H4 (cell line): ENCODE results near the gene PRKAR1B. TPM values are rescaled to one million over a fixed set of nuclear protein-coding genes. Genes with fewer than 3 reads are reported as not detected.

Experiments used
- DNase-seq: peaks from one replicate; pipeline ENCODE4 v3.0.0-alpha.2; 2015; ENCODE audit warnings: low spot score
- total RNA-seq: library from RNA; depleted of rRNA; stranded (reverse); fragments of >200 nt; shearing (Covaris generic); gene quantifications from 2 replicates; pipeline ENCODE4 v1.2.3, GENCODE V29; 2014

The PRKAR1B gene
- total RNA-seq, 1 experiment from 2014 or later: 40.5 TPM

DNA sequence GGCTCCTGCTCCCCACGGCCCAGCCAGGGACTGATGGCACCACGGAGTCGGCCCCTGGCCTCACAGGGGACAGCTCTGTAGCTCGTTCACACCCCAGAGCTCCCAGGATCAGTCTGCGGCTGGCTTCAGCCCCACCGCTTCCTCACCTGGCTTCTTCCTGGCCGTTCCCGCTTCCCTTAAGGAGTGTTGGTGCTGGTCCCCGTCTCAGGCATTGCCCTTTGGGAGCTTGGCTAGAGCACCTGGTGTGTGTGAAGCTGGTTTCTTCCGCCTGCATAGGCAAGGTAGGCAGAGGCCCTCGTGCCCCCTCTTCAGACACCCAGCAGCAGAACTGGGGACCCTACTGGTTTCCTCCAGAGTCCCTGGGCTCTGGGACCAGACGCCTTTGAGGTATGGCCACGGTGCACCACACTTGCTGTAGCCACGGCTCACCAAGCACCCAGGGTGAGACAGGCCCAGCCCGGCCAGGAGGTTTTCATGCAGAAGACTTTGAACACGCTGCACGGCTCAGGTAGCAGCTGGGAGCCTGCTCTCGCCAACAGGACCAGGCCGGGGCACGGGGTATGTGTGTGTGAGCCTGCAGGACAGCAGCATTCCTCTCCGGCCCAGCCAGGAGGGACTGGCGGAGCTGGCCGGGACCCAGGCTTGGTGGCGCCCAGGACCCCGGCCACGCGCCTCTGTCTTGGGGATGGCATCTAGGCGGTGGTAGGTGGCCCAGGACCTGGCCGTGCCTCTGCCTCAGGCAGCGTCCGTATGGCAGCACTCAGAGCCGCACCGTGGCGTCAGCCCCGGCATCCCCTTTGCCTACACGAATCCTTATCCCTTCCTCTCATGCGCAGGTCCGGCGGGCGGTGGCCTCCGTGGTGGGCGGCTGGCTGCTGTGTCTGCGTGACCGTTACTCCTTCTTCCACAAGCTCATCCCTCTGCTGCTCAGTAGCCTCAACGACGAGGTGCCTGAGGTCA is 13.2 kb upstream of the PRKAR1B start:
- DNase-seq: no peak

DNA sequence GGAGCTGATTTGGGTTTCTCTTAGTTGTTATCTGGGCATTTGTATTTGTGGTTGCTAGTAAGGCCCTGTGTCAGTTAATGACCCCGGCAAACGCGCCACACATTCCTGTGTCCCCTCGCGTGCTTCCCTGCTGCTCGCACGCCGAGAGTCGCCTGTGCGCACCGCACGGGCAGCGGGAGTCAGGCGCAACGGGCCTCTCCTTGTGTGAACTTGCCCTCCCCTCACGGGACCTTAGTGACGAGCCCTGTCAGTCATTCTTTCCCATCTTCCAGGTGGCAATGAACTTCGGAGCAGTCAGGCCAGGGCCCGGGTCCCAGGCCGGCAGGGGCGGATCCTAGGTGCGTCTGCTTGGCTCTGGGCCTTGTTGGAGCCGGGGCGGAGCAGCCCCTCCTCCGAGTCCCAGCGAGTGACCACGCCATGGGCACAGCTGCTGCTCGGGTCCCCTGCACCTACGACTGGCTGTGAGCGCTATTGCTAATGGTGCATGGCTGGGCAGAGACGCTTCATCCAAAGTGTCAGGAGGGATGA is 12.4 kb upstream of the PRKAR1B start:
- no peak for DNase-seq

DNA sequence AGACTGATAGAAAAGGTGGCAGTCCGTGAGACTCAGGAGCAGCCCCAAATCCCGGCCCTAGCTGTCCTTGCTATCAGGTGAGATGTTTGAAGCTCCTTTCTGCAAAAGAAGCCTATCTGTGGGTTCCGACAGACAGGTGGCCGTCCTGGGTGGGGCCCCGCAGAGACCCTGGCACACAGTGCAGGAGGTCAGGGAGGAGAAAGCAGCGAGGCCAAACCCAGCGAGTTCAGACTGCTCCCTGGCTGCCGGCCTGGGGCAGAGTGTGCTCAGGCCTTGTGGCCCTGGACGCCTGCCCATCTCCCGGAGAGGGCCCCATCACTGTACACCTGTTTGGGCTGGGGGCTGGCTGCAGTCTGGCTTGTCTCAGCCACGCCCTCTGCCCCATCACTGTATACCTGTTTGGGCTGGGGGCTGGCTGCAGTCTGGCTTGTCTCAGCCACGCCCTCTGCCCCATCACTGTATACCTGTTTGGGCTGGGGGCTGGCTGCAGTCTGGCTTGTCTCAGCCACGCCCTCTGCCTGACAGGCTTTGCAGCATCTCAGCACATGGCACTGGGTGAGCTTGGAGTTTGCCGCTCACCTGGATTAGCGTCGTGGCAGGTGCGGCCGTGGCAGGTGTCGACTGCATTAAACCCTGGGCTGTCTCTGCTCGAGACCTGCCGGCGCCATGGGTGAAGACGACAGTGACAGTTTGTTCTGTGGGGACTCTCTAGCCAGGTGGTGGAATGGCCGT is 11.8 kb upstream of the PRKAR1B start:
- DNase-seq: no peak

DNA sequence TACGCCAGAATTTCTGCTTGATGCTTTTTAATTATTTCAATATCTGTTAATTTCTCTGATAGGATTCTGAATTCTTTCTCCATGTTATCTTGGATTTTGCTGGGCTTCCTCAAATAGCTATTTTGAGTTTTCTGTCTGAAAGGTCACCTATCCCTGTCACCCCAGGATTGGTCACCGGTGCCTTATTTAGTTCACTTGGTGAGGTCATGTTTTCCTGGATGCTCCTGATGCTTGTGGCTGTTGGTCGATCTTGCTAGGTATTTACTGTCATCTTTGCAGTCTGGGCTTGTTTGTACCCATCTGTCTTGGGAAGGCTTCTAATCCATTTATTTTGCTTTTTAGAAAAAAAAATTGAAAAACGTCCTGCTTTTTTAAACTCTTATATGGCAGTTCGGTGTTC is 11.2 kb upstream of the PRKAR1B start:
- no peak for DNase-seq

DNA sequence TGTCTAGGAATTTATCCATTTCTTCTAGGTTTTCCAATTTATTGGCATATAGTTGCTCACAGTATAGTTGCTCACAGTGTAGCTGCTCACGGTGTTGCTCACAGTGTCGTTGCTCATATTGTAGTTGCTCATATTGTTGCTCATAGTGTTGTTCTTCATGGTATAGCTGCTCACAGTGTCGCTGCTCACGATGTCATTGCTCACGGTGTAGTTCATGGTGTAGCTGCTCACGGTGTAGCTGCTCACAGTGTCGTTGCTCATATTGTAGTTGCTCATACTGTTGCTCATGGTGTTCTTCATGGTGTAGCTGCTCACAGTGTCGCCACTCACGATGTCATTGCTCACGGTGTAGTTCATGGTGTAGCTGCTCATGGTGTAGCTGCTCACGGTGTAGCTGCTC is 7.7 kb upstream of the PRKAR1B start:
- DNase-seq: no peak

DNA sequence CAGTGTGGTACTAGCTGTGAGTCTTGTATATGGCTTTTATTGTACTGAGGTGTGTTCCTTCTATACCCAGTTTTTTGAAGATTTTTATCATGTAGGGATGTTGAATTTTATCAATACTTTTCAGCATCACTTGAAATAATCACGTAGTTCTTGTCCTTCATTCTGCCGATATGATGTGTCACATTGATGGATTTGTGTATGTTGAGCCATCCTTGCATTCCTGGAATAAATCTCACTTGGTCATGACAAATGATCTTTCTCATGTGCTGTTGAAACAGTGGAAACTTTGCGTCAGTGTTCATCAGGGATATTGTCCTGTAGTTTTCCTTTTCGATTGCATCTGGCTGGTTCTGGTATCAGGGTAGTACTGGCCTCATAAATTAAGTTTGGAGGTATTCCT is 7.1 kb upstream of the PRKAR1B start:
- DNase-seq: no peak

DNA sequence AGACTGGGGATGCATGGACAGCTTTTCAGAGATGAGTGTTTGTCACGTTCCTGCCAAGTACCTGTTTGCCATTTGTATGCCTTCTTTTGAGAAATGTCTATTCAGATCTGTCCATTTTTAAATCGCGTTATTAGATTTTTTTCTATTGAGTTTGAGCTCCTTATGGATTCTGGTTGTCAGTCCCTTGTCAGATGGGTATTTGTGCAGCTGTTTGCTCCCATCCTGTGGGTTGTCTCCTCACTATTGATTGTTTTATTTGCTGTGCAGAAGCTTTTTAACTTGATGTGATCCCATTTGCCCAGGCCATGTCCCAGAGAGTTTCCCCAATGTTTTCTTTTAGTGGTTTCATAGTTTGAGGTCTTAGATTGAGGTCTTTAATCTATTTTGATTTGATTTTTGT is 5.5 kb upstream of the PRKAR1B start:
- no peak for DNase-seq

DNA sequence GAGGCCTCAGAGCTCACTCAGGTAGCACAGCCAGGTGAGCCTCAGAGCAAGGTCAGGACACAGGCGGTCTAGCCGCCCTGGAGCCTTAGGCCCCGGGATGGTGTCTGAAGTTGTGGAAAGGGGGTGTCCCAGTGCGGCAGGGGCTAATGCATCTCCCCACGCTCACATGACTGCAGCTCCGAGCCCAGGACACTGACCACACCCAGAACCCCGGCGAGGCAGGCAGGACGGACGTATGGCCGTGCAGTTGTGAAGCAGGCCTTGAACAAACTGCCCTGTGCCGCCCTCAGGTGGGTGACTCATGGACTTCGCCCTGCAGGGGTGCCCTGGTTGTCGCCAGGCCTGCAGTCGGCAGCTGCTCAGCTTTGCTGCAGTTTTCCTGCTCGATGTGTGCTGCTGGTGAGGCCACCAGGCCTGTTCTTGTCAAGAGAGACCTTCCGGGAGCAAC is 5.0 kb upstream of the PRKAR1B start:
- DNase-seq: peak; percentile 66

DNA sequence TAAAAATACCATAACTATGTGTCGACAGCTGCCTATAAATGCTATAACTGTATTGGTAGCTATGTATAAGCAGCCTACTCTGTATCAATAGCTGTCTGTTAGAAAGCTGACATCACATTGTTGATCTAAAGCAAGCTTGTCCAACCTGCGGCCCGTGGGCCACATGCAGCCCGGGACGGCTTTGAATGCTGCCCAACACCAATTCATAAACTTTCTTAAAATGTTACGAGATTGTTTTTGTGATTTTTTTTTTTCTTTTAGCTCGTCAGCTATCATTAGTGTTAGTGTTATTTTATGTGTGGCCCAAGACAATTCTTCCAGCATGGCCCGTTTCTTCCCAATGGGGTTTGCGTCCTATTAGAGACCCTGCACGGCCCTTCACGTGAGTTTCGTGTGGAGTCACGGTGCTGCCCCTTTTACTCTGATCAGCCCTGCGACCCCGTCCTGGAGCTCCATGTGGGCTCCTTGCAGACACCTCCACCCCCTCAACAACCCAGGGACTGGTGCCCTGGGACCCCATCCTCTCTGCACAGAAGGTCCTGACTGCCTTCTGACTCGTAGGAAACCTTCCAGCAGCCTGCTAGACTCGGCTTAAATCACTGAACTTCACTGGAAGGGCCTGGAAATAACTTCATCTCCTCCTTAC is 4.5 kb upstream of the PRKAR1B start:
- no peak for DNase-seq

DNA sequence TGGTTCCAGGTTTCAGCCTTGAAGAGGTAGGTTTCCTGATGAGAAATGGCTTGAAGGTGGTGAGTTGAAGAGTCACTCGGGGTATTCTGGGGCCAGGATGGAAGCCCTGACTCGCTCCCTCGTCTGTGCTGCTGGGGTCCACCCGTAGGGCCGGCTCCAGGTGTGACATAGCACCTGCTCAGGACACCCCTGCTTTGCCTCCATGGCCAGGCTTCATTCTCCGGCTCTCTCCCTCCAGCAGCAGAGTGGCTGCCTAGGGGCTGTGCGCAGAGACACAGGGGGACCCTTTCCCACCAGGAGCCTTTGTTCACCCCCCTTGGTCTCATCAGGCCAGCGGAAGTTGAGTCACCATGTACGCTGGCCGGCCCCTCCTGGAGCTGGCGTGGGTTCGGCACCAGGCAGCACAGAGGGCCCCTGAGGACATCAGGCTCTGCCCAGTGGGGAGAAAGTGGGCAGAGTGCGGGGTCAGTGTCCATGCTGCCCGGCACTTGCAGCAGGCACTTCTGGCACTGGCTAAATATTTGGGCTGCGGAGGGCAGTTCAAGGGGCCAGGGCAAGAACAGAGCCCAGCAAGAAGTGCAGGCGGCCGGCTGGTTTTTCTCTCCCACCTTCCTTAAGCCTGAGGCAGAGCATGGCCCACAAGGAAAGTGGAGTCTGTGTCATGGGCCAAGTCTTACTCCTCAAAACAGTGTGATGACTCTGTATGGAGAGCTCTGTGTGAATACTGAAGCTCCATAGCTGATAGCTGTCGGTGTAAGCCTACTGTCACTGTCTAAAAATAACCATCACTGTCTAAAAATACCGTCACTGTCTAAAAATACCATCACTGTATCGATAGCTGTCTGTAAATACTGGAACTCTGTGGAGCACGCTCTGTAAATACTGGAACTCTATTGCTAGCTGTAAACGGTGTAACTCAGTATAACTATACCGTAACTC is 3.7 kb upstream of the PRKAR1B start:
- DNase-seq: no peak

DNA sequence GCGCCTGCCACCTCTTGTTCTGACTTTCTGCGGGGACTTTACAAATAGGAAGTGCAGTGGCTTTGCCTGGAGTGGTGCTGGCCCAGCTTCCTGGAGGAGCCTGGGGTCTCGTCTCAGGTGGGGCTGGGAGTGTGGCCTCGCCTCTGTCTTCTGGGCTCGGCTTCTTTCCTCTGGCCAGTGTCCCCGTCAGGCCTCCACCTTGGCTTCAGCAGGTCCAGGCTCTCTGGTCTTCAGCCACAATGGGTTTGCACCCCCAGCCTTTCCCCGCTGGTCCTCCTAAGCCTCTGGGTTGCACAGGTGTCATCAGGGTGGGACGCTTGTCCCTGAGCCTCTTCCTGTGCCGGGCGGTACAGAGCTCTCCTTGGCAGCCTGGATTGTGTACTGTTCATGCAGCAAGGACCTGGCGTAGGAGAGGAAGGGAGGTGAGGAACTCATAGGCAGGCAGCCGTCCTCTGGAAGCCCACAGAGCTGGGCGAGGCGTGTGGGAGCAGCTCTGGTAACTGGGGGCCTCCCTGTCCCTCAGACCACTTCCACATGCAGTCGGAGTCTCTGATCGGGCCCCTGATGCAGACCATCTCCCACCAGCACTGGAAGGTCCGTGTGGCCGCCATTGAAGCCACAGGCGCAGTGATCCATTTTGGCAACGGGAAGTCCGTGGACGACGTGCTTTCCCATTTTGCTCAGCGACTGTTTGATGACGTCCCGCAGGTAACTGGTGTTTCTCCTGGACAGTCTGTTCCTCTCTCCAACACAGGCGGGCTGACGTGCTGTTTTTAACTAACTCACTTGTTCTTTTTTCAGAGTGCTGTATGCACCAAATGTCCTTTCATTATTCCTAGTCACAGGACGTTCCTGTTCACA is 2.3 kb upstream of the PRKAR1B start:
- no peak for DNase-seq

DNA sequence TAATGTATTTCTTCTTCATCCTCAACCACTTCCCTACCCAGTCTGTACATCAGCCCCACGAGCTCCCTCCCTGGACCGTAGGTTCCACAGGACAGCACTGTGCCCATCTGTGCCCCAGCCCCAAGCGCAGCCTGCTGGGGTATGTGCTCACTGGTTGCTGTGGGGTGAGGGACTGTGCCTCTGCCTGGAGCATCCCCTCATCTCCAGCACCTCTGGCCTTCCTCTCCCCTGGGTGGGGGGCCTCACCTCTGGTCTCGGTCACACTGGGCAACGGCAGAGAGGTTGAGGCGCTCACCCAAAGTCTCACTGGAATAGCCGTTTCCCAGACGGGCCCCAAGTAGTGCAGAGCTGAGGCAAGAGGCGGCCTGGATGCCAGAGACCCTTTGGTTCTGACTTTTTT is 1.5 kb upstream of the PRKAR1B start:
- no peak for DNase-seq

DNA sequence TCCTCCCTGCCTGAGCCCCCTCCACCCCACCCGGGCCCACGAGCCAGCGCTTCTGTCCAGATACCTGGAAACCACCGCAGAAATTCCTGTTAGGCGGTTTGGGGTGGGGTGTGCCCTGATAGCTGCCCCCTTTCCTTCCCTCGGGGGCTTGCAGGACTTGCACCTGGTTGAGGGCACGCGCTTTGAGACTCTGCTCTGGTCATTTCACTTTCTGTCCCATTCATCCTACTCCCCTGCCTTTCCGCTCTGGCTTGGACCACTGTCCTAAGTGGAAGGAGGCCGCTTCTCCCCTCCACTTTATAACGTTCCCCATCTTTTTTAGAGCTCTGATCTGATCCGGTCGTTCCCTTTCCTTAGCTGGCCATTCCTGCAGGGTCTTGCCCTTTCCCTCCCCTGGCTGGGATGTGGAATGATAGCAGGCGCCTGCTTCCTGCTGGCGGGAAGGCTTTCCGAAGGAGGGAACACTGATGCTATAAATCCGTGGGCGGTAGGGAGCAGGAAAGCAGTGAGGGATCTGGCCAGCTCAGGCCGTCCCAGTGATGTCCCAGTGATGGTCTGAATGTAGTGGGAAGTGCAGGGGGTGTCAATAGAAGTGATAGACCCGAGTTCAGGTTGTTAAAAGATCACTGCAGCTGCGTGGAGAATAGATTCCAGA is 852 bp upstream of the PRKAR1B start:
- DNase-seq: no peak

DNA sequence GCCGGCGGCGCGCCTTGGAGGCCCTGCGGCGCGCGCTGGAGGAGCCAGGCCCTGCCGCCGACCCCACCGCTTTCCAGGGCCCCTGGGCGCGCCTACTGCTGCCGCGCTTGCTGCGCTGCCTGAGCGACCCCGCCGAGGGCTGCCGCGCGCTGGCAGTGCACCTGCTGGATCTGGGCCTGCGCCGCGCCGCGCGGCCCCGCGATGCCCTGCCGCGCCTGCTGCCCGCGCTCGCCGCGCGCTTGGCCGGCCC is 302 bp downstream of the PRKAR1B start:
- DNase-seq: no peak

DNA sequence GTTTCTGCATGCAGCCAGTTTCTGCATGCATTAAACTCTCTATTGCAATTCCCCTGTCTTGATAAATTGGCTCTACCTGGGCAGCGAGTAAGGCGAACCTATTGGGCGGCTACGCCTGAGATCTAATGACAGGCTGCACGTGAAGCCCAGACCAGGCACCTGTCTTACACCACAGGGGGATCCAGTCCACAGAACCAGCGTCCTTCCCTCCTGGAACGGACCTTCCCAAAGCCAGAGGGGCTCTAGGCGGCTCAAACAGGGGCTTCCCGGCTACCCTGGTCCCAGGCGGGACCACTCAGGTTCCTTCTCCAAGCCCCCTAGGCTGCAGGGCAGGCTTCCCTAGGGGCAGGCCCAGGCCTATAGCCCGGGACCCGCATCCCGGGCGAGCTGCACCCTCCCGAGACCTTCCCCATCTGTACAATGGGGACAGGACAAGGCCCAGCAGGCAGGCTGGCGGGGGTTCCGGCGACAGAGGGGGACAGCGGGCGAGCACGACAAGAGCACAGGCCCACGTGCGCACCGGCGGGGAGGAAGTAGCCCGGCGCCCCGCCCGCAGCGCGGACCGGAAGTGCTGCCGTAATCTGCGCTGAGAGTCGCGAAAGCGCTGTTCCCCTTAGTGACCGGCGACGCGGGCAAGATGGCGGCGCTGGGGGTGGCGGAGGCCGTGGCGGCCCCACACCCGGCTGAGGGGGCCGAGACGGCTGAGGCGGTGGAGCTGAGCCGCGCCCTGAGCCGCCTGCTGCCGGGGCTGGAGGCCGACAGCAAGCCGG is 812 bp downstream of the PRKAR1B start, which contains the start of gene DNAAF5:
Gene DNAAF5, plus strand, starts transcription at position 616 of the 770 bp plus-strand sequence. Its CDS starts 22 bp downstream, at position 638.
- DNase-seq: peak; percentile 96

DNA sequence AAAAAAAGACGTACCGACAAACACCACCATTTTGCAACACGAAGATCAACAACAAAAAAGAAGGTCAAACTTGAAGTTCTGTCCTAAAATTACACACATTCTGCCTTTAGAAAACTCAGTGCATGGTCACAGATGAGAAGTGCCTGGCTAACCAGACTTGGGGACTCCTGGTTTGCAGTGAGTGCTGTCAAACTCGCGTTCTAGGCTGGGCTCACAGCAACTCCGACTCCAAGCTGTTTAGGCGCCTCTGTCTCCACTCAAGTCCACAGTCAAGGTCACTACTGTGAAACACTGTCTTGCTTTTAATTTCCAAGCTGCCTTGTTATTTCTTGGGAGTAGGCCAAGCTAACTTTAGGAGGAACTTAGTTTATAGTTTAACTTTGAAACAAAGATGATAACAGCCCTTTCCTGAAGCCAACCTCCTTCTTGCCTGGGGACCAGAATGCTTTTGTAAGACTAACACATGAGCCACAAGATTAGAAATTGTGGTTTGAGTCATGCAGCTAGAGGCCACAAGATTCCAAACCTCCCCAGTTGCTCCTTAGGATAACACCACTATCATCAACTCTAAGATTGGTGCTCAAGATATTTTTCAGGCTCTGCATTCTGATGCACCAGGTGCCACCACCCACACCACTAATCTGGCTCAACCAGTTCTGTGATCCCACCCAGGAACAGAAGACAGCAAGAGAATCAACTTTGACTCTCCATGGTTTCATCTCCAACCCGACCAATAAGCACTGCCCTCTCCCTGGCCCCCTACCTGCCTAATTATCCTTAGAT is 1.7 kb downstream of the PRKAR1B start:
- peak; percentile 98 for DNase-seq

DNA sequence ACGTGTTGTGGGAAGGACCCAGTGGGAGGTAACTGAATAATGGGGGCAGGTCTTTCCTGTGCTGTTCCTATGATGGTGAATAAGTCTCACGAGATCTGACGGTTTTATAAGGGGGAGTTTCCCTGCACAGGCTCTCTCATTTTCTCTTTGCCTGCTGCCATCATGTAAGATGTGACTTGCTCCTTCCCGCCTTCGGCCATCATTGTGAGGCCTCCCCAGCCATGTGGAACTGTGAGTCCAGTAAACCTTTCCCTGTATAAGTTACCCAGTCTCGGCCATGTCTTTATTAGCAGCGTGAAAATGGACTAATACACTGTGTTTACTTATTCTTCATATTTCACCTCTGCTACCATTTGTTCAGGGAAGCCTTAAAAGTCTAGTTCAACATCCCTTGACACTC is 2.8 kb downstream of the PRKAR1B start:
- no peak for DNase-seq

DNA sequence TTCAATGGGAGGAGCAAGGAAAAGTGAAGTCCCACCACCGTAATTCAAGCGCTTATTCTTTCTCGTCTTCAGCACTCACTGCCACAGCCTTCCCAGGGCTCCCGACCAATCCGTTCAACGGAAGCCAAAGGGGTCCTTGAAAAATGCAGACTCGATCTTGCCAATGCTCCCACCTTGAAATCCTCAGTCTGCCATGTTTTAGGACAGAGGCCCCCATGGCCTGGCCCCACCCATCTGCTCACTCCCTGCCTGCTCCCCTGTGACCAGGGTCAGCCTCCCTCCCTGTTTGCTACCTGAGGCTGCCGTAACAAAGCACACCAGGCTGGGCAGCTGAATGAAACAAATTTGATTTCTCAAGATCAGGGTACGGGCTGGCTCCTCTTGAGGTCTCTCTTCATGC is 3.5 kb downstream of the PRKAR1B start:
- DNase-seq: no peak
